ENCODE measurements around the gene NDUFA7.
"Not testable (repeated sequence)": the region's sequence is repeated elsewhere in the genome, so short reads cannot be mapped to it uniquely, and the experiment has no call there.

Gene NDUFA7

GRCh38 chr19:8341504-8341903, 20.3 kb upstream of the NDUFA7 start:
- not testable (repeated sequence) for DNase-seq (ENCODE audit: low spot score)

DNA sequence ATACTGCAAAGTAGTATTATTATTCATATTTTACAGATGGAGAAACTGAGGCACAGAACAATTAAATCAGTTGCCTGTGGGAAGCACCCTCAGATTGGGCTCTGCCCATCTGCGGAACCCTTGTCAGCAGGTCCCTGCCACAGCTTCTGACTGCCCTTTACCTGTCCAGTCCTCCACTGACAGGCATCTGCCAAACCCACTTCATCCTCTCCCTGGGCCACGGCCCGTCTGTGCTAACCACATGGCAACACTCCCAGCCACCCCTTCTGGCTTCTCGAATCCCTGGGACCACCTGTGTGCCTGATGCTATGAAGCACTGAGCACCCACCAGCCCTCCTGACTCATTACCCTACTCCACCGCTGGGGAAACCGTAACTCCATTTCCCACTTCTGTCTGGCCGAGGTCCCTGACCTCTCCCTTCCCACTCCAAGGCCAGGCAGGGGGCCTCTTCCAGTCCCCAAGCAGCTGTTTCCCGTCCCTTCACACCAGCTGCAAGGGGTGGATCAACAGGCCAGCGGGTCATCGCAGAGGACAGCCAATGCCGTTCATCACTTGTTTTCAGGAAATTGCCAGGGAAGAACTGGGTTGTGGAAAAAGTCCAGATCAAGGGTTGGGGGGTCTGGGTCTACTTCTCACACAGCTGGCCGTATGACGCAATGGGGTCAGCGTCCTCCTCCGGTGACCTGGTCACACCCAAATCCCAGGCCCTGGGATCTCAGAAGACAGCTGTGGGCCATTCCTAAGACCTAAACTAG, 19.3 kb upstream of the NDUFA7 start:
- DNase-seq (ENCODE audit: low spot score) = peak; percentile 76

- no peak for DNase-seq (ENCODE audit: low spot score)
Observed at GRCh38 chr19:8338835-8339234, 17.7 kb upstream of the NDUFA7 start.

DNA sequence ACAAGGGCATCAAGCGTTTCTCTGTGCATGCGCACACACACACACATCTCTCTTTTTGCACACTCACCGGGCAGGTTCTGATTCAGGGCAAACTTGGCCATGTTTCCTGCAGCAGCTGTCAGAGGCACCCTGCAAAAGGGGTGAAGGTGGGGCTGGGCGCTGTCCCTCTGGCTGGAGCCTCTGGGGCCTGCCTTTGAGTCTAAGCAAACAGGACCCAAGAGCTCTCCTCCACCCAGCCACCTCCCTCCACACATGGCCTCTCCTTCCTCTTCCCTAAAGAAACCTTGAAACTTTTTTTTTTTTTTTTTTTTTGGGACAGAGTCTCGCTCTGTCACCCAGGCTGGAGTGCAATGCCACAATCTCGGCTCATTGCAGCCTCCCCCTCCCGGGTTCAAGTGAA, 16.6 kb upstream of the NDUFA7 start:
- DNase-seq (ENCODE audit: low spot score) = no peak

DNA sequence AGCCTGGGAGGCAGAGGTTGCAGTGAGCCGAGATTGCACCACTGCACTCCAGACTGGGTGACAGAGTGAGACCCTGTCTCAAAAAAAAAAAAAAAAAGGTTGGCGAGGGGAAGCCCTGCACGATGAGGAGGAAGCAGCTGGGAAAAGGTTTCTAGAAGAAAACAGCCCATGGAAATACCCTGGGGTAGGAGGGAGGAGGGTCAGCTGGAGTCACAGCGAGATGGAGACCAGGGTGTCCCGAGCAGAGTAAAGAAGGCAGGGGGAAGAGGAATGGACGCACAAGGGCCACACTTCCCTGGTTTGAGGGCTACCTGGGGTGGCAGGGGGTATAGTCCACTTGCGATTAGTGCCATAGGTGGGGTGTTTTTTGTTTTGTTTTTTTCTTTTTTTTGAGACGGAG, 15.5 kb upstream of the NDUFA7 start:
- DNase-seq (ENCODE audit: low spot score) = no peak

DNA sequence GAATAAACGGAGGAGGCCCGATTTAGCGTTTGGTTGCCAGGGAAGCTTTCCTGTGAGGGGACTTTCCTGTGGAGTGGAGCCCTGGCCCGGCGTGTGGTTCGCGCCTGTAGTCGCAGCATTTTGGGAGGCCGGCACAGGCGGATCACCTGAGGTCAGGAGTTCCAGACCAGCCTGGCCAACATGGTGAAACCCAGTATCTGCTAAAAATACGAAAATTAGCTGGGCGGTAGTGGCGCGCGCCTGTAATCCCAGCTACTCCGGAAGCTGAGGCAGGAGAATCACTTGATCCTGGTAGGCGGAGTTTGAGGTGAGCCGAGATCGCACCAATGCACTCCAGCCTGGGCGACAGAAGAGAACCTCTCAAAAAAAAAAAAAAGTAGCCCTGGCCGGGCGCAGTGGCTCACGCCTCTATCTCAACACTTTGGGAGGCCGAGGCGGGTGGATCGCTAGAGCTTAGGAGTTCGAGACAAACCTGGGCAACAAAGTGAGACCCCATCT, 14.9 kb upstream of the NDUFA7 start:
- no peak for DNase-seq (ENCODE audit: low spot score)

- no peak for DNase-seq (ENCODE audit: low spot score)
Observed at GRCh38 chr19:8335343-8336071, 14.3 kb upstream of the NDUFA7 start.

DNA sequence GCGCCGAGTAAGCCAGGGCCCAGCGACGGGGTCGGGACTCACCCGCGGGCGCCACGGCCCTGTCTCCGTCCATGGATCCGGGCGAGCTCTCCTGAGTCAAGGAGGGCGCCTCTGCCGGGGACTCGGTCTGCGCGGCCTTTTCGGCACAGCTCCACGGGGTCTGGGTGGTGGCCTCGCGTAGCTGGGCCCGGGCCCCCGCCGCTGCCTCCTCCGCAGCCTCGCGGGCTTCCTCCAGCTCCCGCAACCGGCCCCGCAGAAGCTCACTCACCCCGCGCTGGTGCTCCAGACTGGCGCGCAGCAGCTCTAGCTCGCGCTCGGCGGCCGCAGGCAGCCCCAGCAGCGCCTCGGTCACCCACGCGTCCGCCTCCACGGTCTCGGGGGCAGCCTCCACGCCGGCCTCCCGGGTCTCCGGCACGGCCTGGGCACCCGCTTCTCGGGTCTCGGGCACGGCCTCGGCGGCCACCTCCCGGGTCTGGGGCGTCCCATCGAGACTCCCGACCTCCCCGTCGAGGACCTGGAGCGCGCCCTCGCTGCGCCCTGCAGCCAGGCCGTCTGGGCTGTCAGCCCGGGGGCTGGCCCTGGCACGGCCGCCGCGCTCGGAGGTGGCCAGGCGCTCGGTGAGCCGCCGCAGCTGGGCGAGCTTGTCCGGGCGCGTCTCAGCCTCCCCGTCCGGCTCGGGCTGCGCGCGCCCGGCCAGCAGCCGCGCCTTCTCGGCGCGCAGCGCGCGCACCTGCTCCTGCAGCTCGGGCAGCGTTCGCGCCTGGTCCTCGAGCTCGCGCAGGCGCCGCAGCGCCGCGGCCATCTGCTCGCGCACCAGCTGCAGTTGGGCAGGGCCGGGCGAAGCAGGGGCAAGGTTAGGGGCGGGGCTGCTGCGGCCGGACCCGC, 13.5 kb upstream of the NDUFA7 start:
- no peak for DNase-seq (ENCODE audit: low spot score)

GRCh38 chr19:8333767-8334457, 12.7 kb upstream of the NDUFA7 start:
- DNase-seq (ENCODE audit: low spot score) = no peak

GRCh38 chr19:8332976-8333766, 12.0 kb upstream of the NDUFA7 start:
- no peak for DNase-seq (ENCODE audit: low spot score)

GRCh38 chr19:8331263-8331845, 10.2 kb upstream of the NDUFA7 start:
- no peak for DNase-seq (ENCODE audit: low spot score)

DNA sequence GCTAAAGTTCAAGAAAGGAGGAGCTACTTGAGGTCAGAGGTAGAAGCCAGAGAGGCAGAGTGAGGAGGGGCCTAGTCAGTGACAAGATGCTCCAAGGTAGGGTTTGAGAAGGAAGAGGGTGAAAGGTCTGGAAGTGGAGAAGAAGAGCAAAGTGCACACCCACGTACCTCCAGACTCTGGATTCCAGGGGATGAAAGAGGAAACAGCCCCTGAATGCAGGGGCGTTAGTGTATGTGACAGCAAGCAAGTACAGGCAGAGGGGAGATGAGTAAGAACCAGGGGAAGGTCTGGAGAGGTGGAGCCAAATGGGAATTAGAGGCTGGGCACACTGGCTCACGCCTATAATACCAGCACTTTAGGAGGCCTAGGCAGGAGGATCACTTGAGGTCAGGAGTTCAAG, 8.8 kb upstream of the NDUFA7 start:
- DNase-seq (ENCODE audit: low spot score) = no peak

DNA sequence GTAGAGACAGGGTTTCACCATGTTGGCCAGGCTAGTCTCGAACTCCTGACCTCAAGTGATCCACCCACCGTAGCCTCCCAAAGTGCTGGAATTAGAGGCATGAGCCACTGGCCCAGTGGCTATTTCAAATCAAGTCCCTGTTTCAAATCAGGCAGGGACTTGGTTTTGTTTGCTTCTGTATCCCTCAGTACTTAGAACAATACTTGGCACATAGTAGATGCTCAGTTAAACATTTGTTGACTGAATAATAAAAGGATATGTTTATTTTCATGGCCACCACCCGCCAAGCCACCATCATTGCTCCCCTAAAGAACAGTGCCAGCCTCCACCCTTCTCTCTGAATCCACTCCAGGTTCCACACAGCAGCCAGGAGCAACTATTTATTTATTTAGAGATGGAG, 4.3 kb upstream of the NDUFA7 start:
- DNase-seq (ENCODE audit: low spot score) = no peak

- no peak for DNase-seq (ENCODE audit: low spot score)
Observed at GRCh38 chr19:8324186-8325050, 3.2 kb upstream of the NDUFA7 start.

- no peak for DNase-seq (ENCODE audit: low spot score)
Observed at GRCh38 chr19:8323781-8324185, 2.6 kb upstream of the NDUFA7 start.

- no peak for DNase-seq (ENCODE audit: low spot score)
Observed at GRCh38 chr19:8322638-8322997, 1.4 kb upstream of the NDUFA7 start.

GRCh38 chr19:8321986-8322637, 937 bp upstream of the NDUFA7 start:
- no peak for DNase-seq (ENCODE audit: low spot score)

DNA sequence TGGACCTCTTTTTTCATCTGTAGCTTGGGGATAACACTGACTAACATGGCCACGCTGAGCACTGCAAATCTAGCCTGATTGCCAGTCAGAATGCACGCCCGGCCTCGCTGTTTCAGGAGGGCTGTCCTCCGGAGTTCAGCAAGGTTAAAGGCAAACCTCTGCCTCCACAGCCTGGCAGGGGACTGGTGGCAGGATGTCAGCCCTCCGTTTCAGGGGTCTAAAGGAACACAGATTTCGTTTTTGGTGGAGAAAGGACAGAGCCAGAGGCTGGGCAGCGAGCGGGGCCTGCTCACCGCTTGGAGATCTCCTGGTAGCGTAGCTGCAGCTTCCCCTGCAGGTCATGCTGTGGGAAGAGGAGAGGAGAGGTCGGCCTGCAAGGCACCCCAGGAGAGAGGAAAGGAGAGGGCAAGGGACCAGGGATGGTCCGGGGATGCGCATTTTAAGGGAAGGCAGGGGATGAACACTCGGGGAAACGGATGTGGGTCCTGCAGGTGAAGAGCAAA, 560 bp downstream of the NDUFA7 start:
- DNase-seq (ENCODE audit: low spot score) = no peak

Data from kidney capillary endothelial cell (primary cell).